ENCODE results near the gene EVPL.

Gene EVPL

DNA sequence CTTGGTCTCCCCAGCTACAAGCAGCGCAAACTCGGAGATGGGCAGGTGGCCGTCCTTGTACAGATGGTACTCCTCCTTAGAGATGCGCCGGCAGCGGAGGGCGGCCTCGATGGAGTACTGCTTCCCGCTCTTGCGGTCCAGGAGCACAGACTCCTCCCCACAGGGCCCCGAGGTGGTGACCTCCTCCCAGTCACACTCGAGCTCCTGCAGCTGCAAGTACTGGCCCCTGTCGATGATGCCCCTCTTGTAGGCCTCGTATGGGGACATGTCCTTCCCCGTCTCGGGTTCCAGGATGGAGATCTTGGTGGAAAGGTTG is 19.3 kb downstream of the EVPL start:
- Histone ChIP-seq H3K9me3 (ENCODE audit: low read depth, low read length) (no peaks in the 10 kb centered on the region), H3K9ac (ENCODE audit: insufficient read length) (no peak overlapping the region), H3K36me3 (ENCODE audit: insufficient read depth, low read length) (no peaks in the 10 kb centered on the region), H3K27ac (no peak overlapping the region), H3K4me3 (no peak overlapping the region)
- TF ChIP-seq POLR2AphosphoS5 (IDR thresholded peaks at IDR 0.05; ENCODE audit: borderline replicate concordance, low read depth, low read length) (no peak), FOXP2 (optimal IDR thresholded peaks at IDR 0.05; ENCODE audit: control extremely low read depth, extremely low read length, insufficient read depth) (no peak), EZH2 (IDR thresholded peaks at IDR 0.05) (no peak)
- DNase-seq (ENCODE audit: low read depth, low spot score), result no peak

DNA sequence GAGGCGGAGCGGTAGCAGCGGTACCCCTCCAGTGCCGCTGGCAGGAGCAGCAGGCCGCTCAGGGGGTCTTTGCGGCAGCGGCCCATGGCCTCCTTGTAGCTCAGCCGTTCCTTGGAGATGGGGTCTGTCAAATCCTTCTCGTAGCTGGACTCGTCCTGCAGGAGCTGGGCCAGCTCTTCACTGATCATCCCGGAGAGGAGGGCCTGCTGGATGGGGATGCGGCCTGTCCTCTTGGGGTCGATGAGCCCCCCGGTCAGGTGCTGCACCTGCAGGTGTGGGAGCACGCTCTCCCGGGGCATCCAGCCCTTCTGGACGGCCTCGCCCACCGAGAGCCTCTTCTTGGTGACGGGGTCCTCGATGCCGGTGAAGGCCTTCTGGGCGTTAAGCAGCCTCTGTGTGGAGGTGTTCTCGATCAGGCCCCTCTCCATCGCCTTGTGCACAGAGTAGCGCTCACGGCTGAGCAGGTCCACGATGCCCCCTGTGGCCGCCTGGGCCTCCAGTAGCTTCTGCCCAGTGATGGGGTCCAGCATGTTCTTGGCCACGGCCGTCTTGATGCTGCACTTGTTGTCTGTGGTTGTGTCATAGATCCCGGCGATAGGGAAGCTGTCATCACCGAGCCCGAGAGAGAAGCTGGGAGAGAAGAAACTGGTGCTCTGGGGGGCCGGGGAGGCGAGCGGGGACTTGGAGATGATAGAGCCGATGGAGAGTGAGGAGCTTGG is 19.8 kb downstream of the EVPL start:
- H3K9me3 ChIP-seq (ENCODE audit: low read depth, low read length), result no peaks in the 10 kb centered on the region
- no peaks in the 10 kb centered on the region for H3K36me3 ChIP-seq (ENCODE audit: insufficient read depth, low read length)
- no peak overlapping the region for H3K27ac ChIP-seq
- H3K9ac ChIP-seq (ENCODE audit: insufficient read length), result no peak overlapping the region
- H3K4me3 ChIP-seq, result no peak overlapping the region
- DNase-seq (ENCODE audit: low read depth, low spot score), result no peak
- no peak for TF ChIP-seq EZH2 (IDR thresholded peaks at IDR 0.05)
- no peak for TF ChIP-seq POLR2AphosphoS5 (IDR thresholded peaks at IDR 0.05; ENCODE audit: borderline replicate concordance, low read depth, low read length)
- TF ChIP-seq FOXP2 (optimal IDR thresholded peaks at IDR 0.05; ENCODE audit: control extremely low read depth, extremely low read length, insufficient read depth), result no peak

- H3K27ac ChIP-seq, result no peak overlapping the region
- H3K4me3 ChIP-seq, result no peak overlapping the region
- TF ChIP-seq FOXP2 (optimal IDR thresholded peaks at IDR 0.05; ENCODE audit: control extremely low read depth, extremely low read length, insufficient read depth), result no peak
- no peak for TF ChIP-seq POLR2AphosphoS5 (IDR thresholded peaks at IDR 0.05; ENCODE audit: borderline replicate concordance, low read depth, low read length)
- TF ChIP-seq EZH2 (IDR thresholded peaks at IDR 0.05), result no peak
- DNase-seq (ENCODE audit: low read depth, low spot score), result peak; percentile 37
- no peaks in the 10 kb centered on the region for H3K36me3 ChIP-seq (ENCODE audit: insufficient read depth, low read length)
- H3K9ac ChIP-seq (ENCODE audit: insufficient read length), result no peak overlapping the region
- H3K9me3 ChIP-seq (ENCODE audit: low read depth, low read length), result no peaks in the 10 kb centered on the region
Measured at GRCh38 chr17:76005263-76006149, 21.6 kb downstream of the EVPL start.

DNA sequence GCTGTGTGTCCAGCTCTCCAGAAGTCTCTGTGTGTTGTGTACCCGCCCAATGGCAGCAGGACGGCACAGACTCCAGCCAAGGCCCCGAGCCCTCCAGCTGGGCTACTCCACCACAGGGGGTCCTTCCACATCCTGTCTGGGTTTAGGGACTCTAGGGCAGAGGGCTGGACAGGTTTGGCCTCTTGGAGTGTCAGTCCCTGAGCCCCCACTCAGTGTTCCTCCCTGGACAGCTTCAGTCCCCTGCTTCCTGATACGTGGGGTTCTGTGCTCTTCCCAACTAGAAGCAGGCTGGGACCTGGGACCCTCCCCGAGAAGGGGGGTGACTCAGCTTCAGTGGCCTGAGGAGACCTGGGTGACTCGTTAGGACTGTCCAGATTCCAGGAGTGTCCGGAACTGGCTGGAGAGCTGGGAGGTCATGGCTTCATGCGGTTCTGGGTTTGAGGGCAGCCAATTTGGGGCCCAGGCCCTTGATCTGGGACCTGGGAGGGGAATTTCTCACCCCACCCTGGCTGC is 22.3 kb downstream of the EVPL start:
- TF ChIP-seq FOXP2 (optimal IDR thresholded peaks at IDR 0.05; ENCODE audit: control extremely low read depth, extremely low read length, insufficient read depth), result no peak
- no peak for TF ChIP-seq EZH2 (IDR thresholded peaks at IDR 0.05)
- no peak for TF ChIP-seq POLR2AphosphoS5 (IDR thresholded peaks at IDR 0.05; ENCODE audit: borderline replicate concordance, low read depth, low read length)
- Histone ChIP-seq H3K36me3 (ENCODE audit: insufficient read depth, low read length) (no peaks in the 10 kb centered on the region), H3K4me3 (no peak overlapping the region), H3K27ac (no peak overlapping the region), H3K9ac (ENCODE audit: insufficient read length) (no peak overlapping the region), H3K9me3 (ENCODE audit: low read depth, low read length) (no peaks in the 10 kb centered on the region)
- DNase-seq (ENCODE audit: low read depth, low spot score), result no peak

GRCh38 chr17:76003915-76004314 is 23.2 kb downstream of the EVPL start:
- TF ChIP-seq FOXP2 (optimal IDR thresholded peaks at IDR 0.05; ENCODE audit: control extremely low read depth, extremely low read length, insufficient read depth), result no peak
- TF ChIP-seq EZH2 (IDR thresholded peaks at IDR 0.05), result no peak
- TF ChIP-seq POLR2AphosphoS5 (IDR thresholded peaks at IDR 0.05; ENCODE audit: borderline replicate concordance, low read depth, low read length), result no peak
- no peak overlapping the region for H3K27ac ChIP-seq
- no peak for DNase-seq (ENCODE audit: low read depth, low spot score)
- H3K9me3 ChIP-seq (ENCODE audit: low read depth, low read length), result no peaks in the 10 kb centered on the region
- H3K4me3 ChIP-seq, result no peak overlapping the region
- no peak overlapping the region for H3K9ac ChIP-seq (ENCODE audit: insufficient read length)
- H3K36me3 ChIP-seq (ENCODE audit: insufficient read depth, low read length), result no peaks in the 10 kb centered on the region

GRCh38 chr17:76002100-76002499 is 25.0 kb downstream of the EVPL start:
- H3K36me3 ChIP-seq (ENCODE audit: insufficient read depth, low read length), result no peaks in the 10 kb centered on the region
- no peak for DNase-seq (ENCODE audit: low read depth, low spot score)
- H3K27ac ChIP-seq, result no peak overlapping the region
- TF ChIP-seq FOXP2 (optimal IDR thresholded peaks at IDR 0.05; ENCODE audit: control extremely low read depth, extremely low read length, insufficient read depth), result no peak
- TF ChIP-seq POLR2AphosphoS5 (IDR thresholded peaks at IDR 0.05; ENCODE audit: borderline replicate concordance, low read depth, low read length), result no peak
- TF ChIP-seq EZH2 (IDR thresholded peaks at IDR 0.05), result no peak
- H3K9me3 ChIP-seq (ENCODE audit: low read depth, low read length), result no peaks in the 10 kb centered on the region
- no peak overlapping the region for H3K4me3 ChIP-seq
- H3K9ac ChIP-seq (ENCODE audit: insufficient read length), result no peak overlapping the region

DNA sequence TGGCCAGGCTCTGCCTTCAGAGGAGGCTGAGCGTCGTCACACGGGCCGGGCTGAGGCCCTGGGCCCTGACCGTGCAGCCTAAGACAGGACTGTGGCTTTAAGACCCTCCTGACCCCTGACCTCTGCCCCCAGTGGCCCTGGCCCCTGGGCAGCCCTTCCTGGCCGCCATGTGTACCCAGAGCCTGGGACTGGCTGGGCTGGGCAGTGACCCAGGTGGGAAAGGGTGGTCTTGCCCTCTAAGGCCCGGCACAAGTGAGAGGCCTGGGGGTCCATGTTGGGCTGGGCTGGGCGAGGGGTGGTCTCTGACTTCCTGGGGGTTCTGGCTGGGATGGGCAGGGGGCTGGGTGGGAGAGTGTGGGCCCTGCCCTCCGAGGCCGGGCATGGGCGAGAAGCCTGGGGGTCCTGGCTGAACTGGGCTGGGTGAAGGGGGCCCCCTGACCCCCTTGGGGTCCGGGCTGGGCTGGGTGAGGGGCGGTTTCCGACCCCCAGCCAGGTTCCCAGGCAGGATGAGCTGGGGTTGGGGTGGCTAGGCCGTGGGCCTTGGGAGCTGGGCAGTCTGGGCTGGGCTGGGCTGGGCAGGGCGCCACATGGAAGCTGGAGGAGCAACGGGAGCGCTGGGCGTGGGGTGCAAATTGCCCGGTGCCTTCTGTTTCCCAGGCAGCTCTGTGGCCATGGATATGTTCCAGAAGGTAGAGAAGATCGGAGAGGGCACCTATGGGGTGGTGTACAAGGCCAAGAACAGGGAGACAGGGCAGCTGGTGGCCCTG is 26.2 kb downstream of the EVPL start, which contains the start of gene CDK3:
TSS of gene CDK3 (plus strand) at position 101 of the 767 bp plus-strand sequence. CDS start at position 672, 571 bp downstream.
- Histone ChIP-seq H3K9me3 (ENCODE audit: low read depth, low read length) (no peaks in the 10 kb centered on the region), H3K9ac (ENCODE audit: insufficient read length) (no peak within 1 kb of the TSS), H3K4me3 (no peak within 1 kb of the TSS), H3K27ac (no peak within 1 kb of the TSS), H3K36me3 (ENCODE audit: insufficient read depth, low read length) (no peaks in the 10 kb centered on the region)
- TF ChIP-seq FOXP2 (optimal IDR thresholded peaks at IDR 0.05; ENCODE audit: control extremely low read depth, extremely low read length, insufficient read depth), result no peak
- no peak for TF ChIP-seq POLR2AphosphoS5 (IDR thresholded peaks at IDR 0.05; ENCODE audit: borderline replicate concordance, low read depth, low read length)
- TF ChIP-seq EZH2 (IDR thresholded peaks at IDR 0.05), result no peak
- DNase-seq (ENCODE audit: low read depth, low spot score), result no peak

Measured in SK-N-MC (cell line).